HG03558 (cell line): ENCODE measurements around the gene AWAT2.

Source experiments
- ATAC-seq: cut with Tn5 transposase; IDR thresholded peaks from one replicate; pipeline ENCODE4 v1.9.1; 2021; ENCODE audit warnings: moderate number of reproducible peaks; ENCODE audit not compliant: unreplicated experiment; ENCODE audit errors: extremely low read depth

Gene AWAT2

GRCh38 chrX:70049925-70050324, at the start of gene AWAT2:
Gene AWAT2, minus strand, starts transcription at chrX:70049938. Its CDS starts 6 bp downstream, at chrX:70049932.
- no peak for ATAC-seq

- no peak for ATAC-seq
These were observed 46.3 kb upstream of the AWAT2 start for GRCh38 chrX:70096052-70096451.

- no peak for ATAC-seq
These were observed 42.5 kb upstream of the AWAT2 start for GRCh38 chrX:70092247-70092646.

- ATAC-seq, result no peak
These were observed 40.0 kb upstream of the AWAT2 start for GRCh38 chrX:70089604-70090297.

GRCh38 chrX:70088751-70089150, 39.0 kb upstream of the AWAT2 start:
- no peak for ATAC-seq

- ATAC-seq, result no peak
These were observed 38.3 kb upstream of the AWAT2 start for GRCh38 chrX:70087857-70088630.

- ATAC-seq, result no peak
These were observed 35.0 kb upstream of the AWAT2 start for GRCh38 chrX:70084592-70085240.

GRCh38 chrX:70082723-70083122, 33.0 kb upstream of the AWAT2 start:
- no peak for ATAC-seq

- no peak for ATAC-seq
These were observed 30.1 kb upstream of the AWAT2 start for GRCh38 chrX:70079870-70080269.

GRCh38 chrX:70079297-70079696, 29.6 kb upstream of the AWAT2 start:
- no peak for ATAC-seq

- ATAC-seq, result no peak
These were observed 16.9 kb upstream of the AWAT2 start for GRCh38 chrX:70066646-70067045.

- ATAC-seq, result no peak
These were observed 13.3 kb upstream of the AWAT2 start for GRCh38 chrX:70062961-70063550.

- no peak for ATAC-seq
These were observed 12.3 kb upstream of the AWAT2 start, which contains the start of gene OTUD6A for GRCh38 chrX:70062076-70062475. Gene OTUD6A, plus strand, starts transcription at chrX:70062457. Its CDS starts 68 bp downstream, at chrX:70062525.

- no peak for ATAC-seq
These were observed 4.7 kb upstream of the AWAT2 start for GRCh38 chrX:70054391-70054790.

GRCh38 chrX:70052895-70053615, 3.3 kb upstream of the AWAT2 start:
- ATAC-seq, result no peak

- no peak for ATAC-seq
These were observed 332 bp downstream of the AWAT2 start for GRCh38 chrX:70049406-70049805.

- ATAC-seq, result no peak
These were observed 2.8 kb downstream of the AWAT2 start for GRCh38 chrX:70046978-70047377.

- no peak for ATAC-seq
These were observed 5.0 kb downstream of the AWAT2 start for GRCh38 chrX:70044541-70045245.

- ATAC-seq, result no peak
These were observed 6.1 kb downstream of the AWAT2 start for GRCh38 chrX:70043685-70044084.
